Measurements from ENCODE around the gene ANKRD42. TPM values are rescaled to one million over a fixed set of nuclear protein-coding genes. Genes with fewer than 3 reads are reported as not detected.

The ANKRD42 gene
- total RNA-seq, 1 experiment from 2014 or later: 5.4 TPM

- H3K4me3 ChIP-seq (replicated peaks in 1 of 2; ENCODE audit: low read depth in 1 of 2, low read length in 2 of 2): no peak overlapping the region
- H3K27ac ChIP-seq (ENCODE audit: low read depth, low read length): no peak overlapping the region
- peaks cover under 1 to 3% of the 10 kb centered on the region in 2 experiments; a peak in 3 of 4 replicates for H3K4me1 ChIP-seq (ENCODE audit: control insufficient read depth in 1 of 2, insufficient read depth in 2 of 2, low read length in 2 of 2)
- H3K4me2 ChIP-seq (ENCODE audit: low read length): no peak overlapping the region
- BruUV-seq (replicated peaks): no TSS peak
- no peak overlapping the region for H2AFZ ChIP-seq (ENCODE audit: low read depth, low read length, poor library complexity, severe bottlenecking)
- DNase-seq (ENCODE audit: low read depth, low spot score) (no peak), ATAC-seq (no peak)
- no peaks in the 10 kb centered on the region for H3K79me2 ChIP-seq (ENCODE audit: insufficient read depth, low read length)
- TF ChIP-seq, protein P1, sequence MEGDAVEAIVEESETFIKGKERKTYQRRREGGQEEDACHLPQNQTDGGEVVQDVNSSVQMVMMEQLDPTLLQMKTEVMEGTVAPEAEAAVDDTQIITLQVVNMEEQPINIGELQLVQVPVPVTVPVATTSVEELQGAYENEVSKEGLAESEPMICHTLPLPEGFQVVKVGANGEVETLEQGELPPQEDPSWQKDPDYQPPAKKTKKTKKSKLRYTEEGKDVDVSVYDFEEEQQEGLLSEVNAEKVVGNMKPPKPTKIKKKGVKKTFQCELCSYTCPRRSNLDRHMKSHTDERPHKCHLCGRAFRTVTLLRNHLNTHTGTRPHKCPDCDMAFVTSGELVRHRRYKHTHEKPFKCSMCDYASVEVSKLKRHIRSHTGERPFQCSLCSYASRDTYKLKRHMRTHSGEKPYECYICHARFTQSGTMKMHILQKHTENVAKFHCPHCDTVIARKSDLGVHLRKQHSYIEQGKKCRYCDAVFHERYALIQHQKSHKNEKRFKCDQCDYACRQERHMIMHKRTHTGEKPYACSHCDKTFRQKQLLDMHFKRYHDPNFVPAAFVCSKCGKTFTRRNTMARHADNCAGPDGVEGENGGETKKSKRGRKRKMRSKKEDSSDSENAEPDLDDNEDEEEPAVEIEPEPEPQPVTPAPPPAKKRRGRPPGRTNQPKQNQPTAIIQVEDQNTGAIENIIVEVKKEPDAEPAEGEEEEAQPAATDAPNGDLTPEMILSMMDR (IDR thresholded peaks at IDR 0.05 in 2 of 3, conservative IDR thresholded peaks at IDR 0.05 in 1 of 3; ENCODE audit: borderline replicate concordance in 1 of 3, insufficient read depth in 1 of 3, low read depth in 2 of 3, low read length in 2 of 3): no peak
- TF ChIP-seq EZH2phosphoT487 (IDR thresholded peaks at IDR 0.05; ENCODE audit: borderline replicate concordance) (no peak), ZNF274 (IDR thresholded peaks at IDR 0.05; ENCODE audit: low read depth, low read length) (no peak), RAD21 (IDR thresholded peaks at IDR 0.05; ENCODE audit: low read depth) (no peak), MAX (IDR thresholded peaks at IDR 0.05) (no peak), ZBTB33 (IDR thresholded peaks at IDR 0.05; ENCODE audit: extremely low read depth, insufficient replicate concordance, low read length) (no peak), SP1 (IDR thresholded peaks at IDR 0.05; ENCODE audit: low read depth) (no peak), ELF1 (IDR thresholded peaks at IDR 0.05; ENCODE audit: borderline replicate concordance, low read depth) (no peak), TCF7L2 (IDR thresholded peaks at IDR 0.05; ENCODE audit: borderline replicate concordance, extremely low read depth, insufficient read depth, insufficient read length) (no peak), SRF (IDR thresholded peaks at IDR 0.05; ENCODE audit: low read depth) (no peak), SIN3A (IDR thresholded peaks at IDR 0.05; ENCODE audit: low read depth) (no peak), FOSL1 (IDR thresholded peaks at IDR 0.05; ENCODE audit: low read depth) (no peak), ZFX (IDR thresholded peaks at IDR 0.05) (no peak), YY1 (IDR thresholded peaks at IDR 0.05; ENCODE audit: extremely low read depth, insufficient replicate concordance, low read depth, low read length) (no peak), JUND (IDR thresholded peaks at IDR 0.05) (no peak), CEBPB (IDR thresholded peaks at IDR 0.05; ENCODE audit: low read depth) (no peak), POLR2AphosphoS5 (IDR thresholded peaks at IDR 0.05; ENCODE audit: low read depth, low read length) (no peak)
- TF ChIP-seq, protein P2, sequence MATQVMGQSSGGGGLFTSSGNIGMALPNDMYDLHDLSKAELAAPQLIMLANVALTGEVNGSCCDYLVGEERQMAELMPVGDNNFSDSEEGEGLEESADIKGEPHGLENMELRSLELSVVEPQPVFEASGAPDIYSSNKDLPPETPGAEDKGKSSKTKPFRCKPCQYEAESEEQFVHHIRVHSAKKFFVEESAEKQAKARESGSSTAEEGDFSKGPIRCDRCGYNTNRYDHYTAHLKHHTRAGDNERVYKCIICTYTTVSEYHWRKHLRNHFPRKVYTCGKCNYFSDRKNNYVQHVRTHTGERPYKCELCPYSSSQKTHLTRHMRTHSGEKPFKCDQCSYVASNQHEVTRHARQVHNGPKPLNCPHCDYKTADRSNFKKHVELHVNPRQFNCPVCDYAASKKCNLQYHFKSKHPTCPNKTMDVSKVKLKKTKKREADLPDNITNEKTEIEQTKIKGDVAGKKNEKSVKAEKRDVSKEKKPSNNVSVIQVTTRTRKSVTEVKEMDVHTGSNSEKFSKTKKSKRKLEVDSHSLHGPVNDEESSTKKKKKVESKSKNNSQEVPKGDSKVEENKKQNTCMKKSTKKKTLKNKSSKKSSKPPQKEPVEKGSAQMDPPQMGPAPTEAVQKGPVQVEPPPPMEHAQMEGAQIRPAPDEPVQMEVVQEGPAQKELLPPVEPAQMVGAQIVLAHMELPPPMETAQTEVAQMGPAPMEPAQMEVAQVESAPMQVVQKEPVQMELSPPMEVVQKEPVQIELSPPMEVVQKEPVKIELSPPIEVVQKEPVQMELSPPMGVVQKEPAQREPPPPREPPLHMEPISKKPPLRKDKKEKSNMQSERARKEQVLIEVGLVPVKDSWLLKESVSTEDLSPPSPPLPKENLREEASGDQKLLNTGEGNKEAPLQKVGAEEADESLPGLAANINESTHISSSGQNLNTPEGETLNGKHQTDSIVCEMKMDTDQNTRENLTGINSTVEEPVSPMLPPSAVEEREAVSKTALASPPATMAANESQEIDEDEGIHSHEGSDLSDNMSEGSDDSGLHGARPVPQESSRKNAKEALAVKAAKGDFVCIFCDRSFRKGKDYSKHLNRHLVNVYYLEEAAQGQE (IDR thresholded peaks at IDR 0.05; ENCODE audit: low read depth): no peak
- TF ChIP-seq, protein P3, sequence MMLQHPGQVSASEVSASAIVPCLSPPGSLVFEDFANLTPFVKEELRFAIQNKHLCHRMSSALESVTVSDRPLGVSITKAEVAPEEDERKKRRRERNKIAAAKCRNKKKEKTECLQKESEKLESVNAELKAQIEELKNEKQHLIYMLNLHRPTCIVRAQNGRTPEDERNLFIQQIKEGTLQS (IDR thresholded peaks at IDR 0.05): no peak
- intact Hi-C loops (cut with micrococcal nuclease): no loop called here
- H3K27me3 ChIP-seq (ENCODE audit: insufficient read depth, low read length): no peaks in the 10 kb centered on the region
- H3K36me3 ChIP-seq (ENCODE audit: control insufficient read depth in 1 of 2, insufficient read depth in 2 of 2, low read length in 2 of 2): no peaks in the 10 kb centered on the region
- no peaks in the 10 kb centered on the region for H3K9me3 ChIP-seq (ENCODE audit: control insufficient read depth in 1 of 2, insufficient read depth in 1 of 2, low read depth in 1 of 2, low read length in 2 of 2)
- RAD21 ChIA-PET (ENCODE audit: low non-redundant PET in 1 of 2, low total read pairs in 2 of 2, uncharacterized antibody in 2 of 2, unreplicated experiment in 2 of 2): no interaction called here
- no peaks in the 10 kb centered on the region for H4K20me1 ChIP-seq (ENCODE audit: insufficient read depth)
- H3K9ac ChIP-seq (ENCODE audit: low read length): no peak overlapping the region
- CTCF ChIA-PET: no interaction called here
- POLR2A ChIA-PET: no interaction called here
- H3K9me2 ChIP-seq (ENCODE audit: insufficient read depth): no peaks in the 10 kb centered on the region
Observed at GRCh38 chr11:83200035-83200434, 6.5 kb downstream of the ANKRD42 start.

Measured in HCT116 (cell line).